Stimulated activated naive B cell treated with anti-CD40 and anti-IgM and Interleukin-4, amounts not matched to agents 10 μg/mL and 1 μg/mL and 100 μg/mL, for 72 hours (primary cell): ENCODE data around the gene EED.
A peak's percentile ranks its signal among the peaks of the same experiment; 100 is the strongest.

Experiments
- ATAC-seq, 2 donors: fragments of 150-1000 bp; cut with Tn5 transposase; replicated peaks; 2 replicates each; pipeline ENCODE4 v1.10.0; 2021; ENCODE audit warnings: moderate library complexity in 1 of 2
- DNase-seq: peaks from one replicate; pipeline ENCODE4 v3.0.0; 2021
- H3K27ac Mint-ChIP-seq: one replicate; pipeline ENCODE4 v1.8.0; 2022; ENCODE audit warnings: mild to moderate bottlenecking, mixed read lengths
- H3K27me3 Mint-ChIP-seq, 2 donors: one replicate each; pipeline ENCODE4 v1.8.0; 2022; ENCODE audit warnings: mixed read lengths in 2 of 2
- H3K36me3 Mint-ChIP-seq, 2 donors: one replicate each; pipeline ENCODE4 v1.8.0; 2022; ENCODE audit warnings: mixed read lengths in 2 of 2, mild to moderate bottlenecking in 1 of 2
- H3K4me1 Mint-ChIP-seq, 2 donors: one replicate each; pipeline ENCODE4 v1.8.0; 2022; ENCODE audit warnings: mixed read lengths in 2 of 2, mild to moderate bottlenecking in 1 of 2
- H3K4me3 Mint-ChIP-seq, 2 donors: one replicate each; pipeline ENCODE4 v1.8.0; 2022; ENCODE audit warnings: mild to moderate bottlenecking in 2 of 2, mixed read lengths in 2 of 2, moderate library complexity in 1 of 2
- H3K9me3 Mint-ChIP-seq, 2 donors: one replicate each; pipeline ENCODE4 v1.8.0; 2022; ENCODE audit warnings: mixed read lengths in 2 of 2, mild to moderate bottlenecking in 1 of 2

EED gene

GRCh38 chr11:86249307-86250098 is 5.0 kb downstream of the EED start:
- H3K4me1 Mint-ChIP-seq: peaks cover 23 to 32% of the 10 kb centered on the region in 2 donors
- ATAC-seq: no peak
- H3K27me3 Mint-ChIP-seq: no peaks in the 10 kb centered on the region
- no peak overlapping the region for H3K4me3 Mint-ChIP-seq
- no peak overlapping the region for H3K27ac Mint-ChIP-seq
- no peaks in the 10 kb centered on the region for H3K9me3 Mint-ChIP-seq
- DNase-seq: no peak
- peaks cover 15 to 25% of the 10 kb centered on the region in 2 donors for H3K36me3 Mint-ChIP-seq

- Mint-ChIP-seq H3K9me3 (no peaks in the 10 kb centered on the region), H3K4me3 (no peak overlapping the region), H3K4me1 (peaks cover 23 to 30% of the 10 kb centered on the region in 2 donors), H3K27me3 (no peaks in the 10 kb centered on the region), H3K27ac (no peak overlapping the region), H3K36me3 (peaks cover 15 to 28% of the 10 kb centered on the region in 2 donors)
- ATAC-seq: no peak
- no peak for DNase-seq
Measured at GRCh38 chr11:86251345-86251744, 6.8 kb downstream of the EED start.

- Mint-ChIP-seq H3K36me3 (peaks cover 13 to 23% of the 10 kb centered on the region in 2 donors), H3K4me1 (peaks cover 4 to 7% of the 10 kb centered on the region in 2 donors), H3K27ac (no peak overlapping the region), H3K4me3 (no peak overlapping the region), H3K9me3 (no peaks in the 10 kb centered on the region), H3K27me3 (no peaks in the 10 kb centered on the region)
- DNase-seq (no peak), ATAC-seq (peak in 1 of 2 donors; percentile 50)
Measured at GRCh38 chr11:86255896-86256295, 11.3 kb downstream of the EED start.

- DNase-seq: no peak
- no peaks in the 10 kb centered on the region for H3K9me3 Mint-ChIP-seq
- H3K4me3 Mint-ChIP-seq: no peak overlapping the region
- no peak for ATAC-seq
- H3K27me3 Mint-ChIP-seq: no peaks in the 10 kb centered on the region
- H3K36me3 Mint-ChIP-seq: peaks cover 13 to 28% of the 10 kb centered on the region in 2 donors
- H3K27ac Mint-ChIP-seq: no peak overlapping the region
- H3K4me1 Mint-ChIP-seq: peaks cover 2 to 7% of the 10 kb centered on the region in 2 donors
Measured at GRCh38 chr11:86256608-86257007, 12.1 kb downstream of the EED start.

GRCh38 chr11:86257446-86257845 is 12.9 kb downstream of the EED start:
- H3K4me3 Mint-ChIP-seq: no peak overlapping the region
- peaks cover 13 to 31% of the 10 kb centered on the region in 2 donors for H3K36me3 Mint-ChIP-seq
- H3K27me3 Mint-ChIP-seq: no peaks in the 10 kb centered on the region
- peaks cover 2 to 4% of the 10 kb centered on the region in 2 donors for H3K4me1 Mint-ChIP-seq
- ATAC-seq (no peak), DNase-seq (no peak)
- no peaks in the 10 kb centered on the region for H3K9me3 Mint-ChIP-seq
- H3K27ac Mint-ChIP-seq: peak overlapping the region; percentile 59

GRCh38 chr11:86259730-86260129 is 15.2 kb downstream of the EED start:
- no peak for ATAC-seq
- no peaks in the 10 kb centered on the region for H3K9me3 Mint-ChIP-seq
- H3K36me3 Mint-ChIP-seq: peaks cover 23 to 39% of the 10 kb centered on the region in 2 donors
- H3K27me3 Mint-ChIP-seq: no peaks in the 10 kb centered on the region
- no peak overlapping the region for H3K4me3 Mint-ChIP-seq
- no peak overlapping the region for H3K27ac Mint-ChIP-seq
- no peak for DNase-seq
- peaks cover 0 to 2% of the 10 kb centered on the region in 2 donors for H3K4me1 Mint-ChIP-seq

GRCh38 chr11:86261328-86261727 is 16.8 kb downstream of the EED start:
- H3K4me1 Mint-ChIP-seq: peaks cover 0 to 2% of the 10 kb centered on the region in 2 donors
- ATAC-seq: no peak
- peaks cover 23 to 39% of the 10 kb centered on the region in 2 donors for H3K36me3 Mint-ChIP-seq
- no peaks in the 10 kb centered on the region for H3K27me3 Mint-ChIP-seq
- no peaks in the 10 kb centered on the region for H3K9me3 Mint-ChIP-seq
- H3K27ac Mint-ChIP-seq: no peak overlapping the region
- H3K4me3 Mint-ChIP-seq: no peak overlapping the region
- no peak for DNase-seq

- no peak for ATAC-seq
- no peaks in the 10 kb centered on the region for H3K9me3 Mint-ChIP-seq
- H3K27me3 Mint-ChIP-seq: no peaks in the 10 kb centered on the region
- peak overlapping the region; percentile 65 for H3K27ac Mint-ChIP-seq
- H3K4me3 Mint-ChIP-seq: no peak overlapping the region
- no peak for DNase-seq
- H3K36me3 Mint-ChIP-seq: peaks cover 19 to 32% of the 10 kb centered on the region in 2 donors
- H3K4me1 Mint-ChIP-seq: peaks cover 0 to 2% of the 10 kb centered on the region in 2 donors
Measured at GRCh38 chr11:86262387-86262786, 17.8 kb downstream of the EED start.

- Mint-ChIP-seq H3K9me3 (no peaks in the 10 kb centered on the region), H3K4me3 (no peak overlapping the region), H3K36me3 (peaks cover 22 to 43% of the 10 kb centered on the region in 2 donors), H3K27ac (no peak overlapping the region), H3K27me3 (no peaks in the 10 kb centered on the region), H3K4me1 (peaks cover 0 to 3% of the 10 kb centered on the region in 2 donors)
- DNase-seq: no peak
- no peak for ATAC-seq
Measured at GRCh38 chr11:86264649-86265048, 20.1 kb downstream of the EED start.

- peaks cover 28 to 49% of the 10 kb centered on the region in 2 donors for H3K36me3 Mint-ChIP-seq
- DNase-seq (no peak), ATAC-seq (no peak)
- H3K4me1 Mint-ChIP-seq: peaks cover 3 to 4% of the 10 kb centered on the region in 2 donors
- H3K27ac Mint-ChIP-seq: no peak overlapping the region
- no peaks in the 10 kb centered on the region for H3K9me3 Mint-ChIP-seq
- no peak overlapping the region for H3K4me3 Mint-ChIP-seq
- H3K27me3 Mint-ChIP-seq: no peaks in the 10 kb centered on the region
Measured at GRCh38 chr11:86265194-86265593, 20.6 kb downstream of the EED start.

- Mint-ChIP-seq H3K27ac (no peak overlapping the region), H3K4me1 (peaks cover 10 to 22% of the 10 kb centered on the region in 2 donors), H3K4me3 (no peak overlapping the region), H3K27me3 (no peaks in the 10 kb centered on the region), H3K9me3 (no peaks in the 10 kb centered on the region), H3K36me3 (peaks cover 34 to 64% of the 10 kb centered on the region in 2 donors)
- ATAC-seq (no peak), DNase-seq (no peak)
Measured at GRCh38 chr11:86269645-86270044, 25.1 kb downstream of the EED start.

GRCh38 chr11:86274503-86274902 is 29.9 kb downstream of the EED start:
- Mint-ChIP-seq H3K4me1 (peaks cover 20 to 45% of the 10 kb centered on the region in 2 donors), H3K27ac (peak overlapping the region; percentile 48)

GRCh38 chr11:86274999-86275398 is 30.4 kb downstream of the EED start:
- H3K27ac Mint-ChIP-seq: no peak overlapping the region
- no peak for DNase-seq
- no peaks in the 10 kb centered on the region for H3K27me3 Mint-ChIP-seq
- ATAC-seq: no peak
- peaks cover 20 to 43% of the 10 kb centered on the region in 2 donors for H3K4me1 Mint-ChIP-seq
- peaks cover 0 to 3% of the 10 kb centered on the region in 2 donors for H3K9me3 Mint-ChIP-seq
- H3K36me3 Mint-ChIP-seq: peaks cover 49 to 71% of the 10 kb centered on the region in 2 donors
- H3K4me3 Mint-ChIP-seq: no peak overlapping the region

More at GRCh38 chr11:86274503-86274902, 29.9 kb downstream of the EED start:
- Mint-ChIP-seq H3K4me3 (no peak overlapping the region), H3K27me3 (no peaks in the 10 kb centered on the region), H3K36me3 (peaks cover 52 to 74% of the 10 kb centered on the region in 2 donors), H3K9me3 (peaks cover 0 to 3% of the 10 kb centered on the region in 2 donors)
- DNase-seq (no peak), ATAC-seq (peak in 1 of 2 donors; percentile 12)

- Mint-ChIP-seq H3K9me3 (peaks cover 0 to 3% of the 10 kb centered on the region in 2 donors), H3K4me1 (peaks cover 20 to 38% of the 10 kb centered on the region in 2 donors), H3K36me3 (peaks cover 49 to 70% of the 10 kb centered on the region in 2 donors), H3K4me3 (no peak overlapping the region), H3K27ac (no peak overlapping the region), H3K27me3 (no peaks in the 10 kb centered on the region)
- DNase-seq: no peak
- ATAC-seq: peak; percentile 48 to 62
Measured at GRCh38 chr11:86275493-86276370, 31.2 kb downstream of the EED start.
